ENCODE results near the gene GRAMD4. TPM values are rescaled to one million over a fixed set of nuclear protein-coding genes. Genes with fewer than 3 reads are reported as not detected.
"Not testable (repeated sequence)": the region's sequence is repeated elsewhere in the genome, so short reads cannot be mapped to it uniquely, and the experiment has no call there.

Gene GRAMD4
- total and polyA plus RNA-seq, 4 donors = 25.1 to 42.5 (median 39.5) TPM

- H3K4me3 ChIP-seq (ENCODE audit: low read depth, low read length) = no peak overlapping the region
- no peaks in the 10 kb centered on the region for H3K9me3 ChIP-seq (ENCODE audit: control insufficient read depth, insufficient read depth, low read length)
- no peaks in the 10 kb centered on the region for H3K27me3 ChIP-seq (ENCODE audit: control insufficient read depth, insufficient read depth, low read length)
- peak in 2 of 6 donors; percentile 40 to 56 for DNase-seq (ENCODE audit: low read depth in 4 of 6, low spot score in 6 of 6)
- peak overlapping the region; percentile 79 for H3K27ac ChIP-seq (ENCODE audit: low read depth, low read length)
- H3K4me1 ChIP-seq (ENCODE audit: control insufficient read depth, insufficient read depth, low read length) = peaks cover 81% of the 10 kb centered on the region
- H3K36me3 ChIP-seq (ENCODE audit: control insufficient read depth, insufficient read depth, low read length) = peaks cover 21% of the 10 kb centered on the region
- 60% methylated on average over 29 of the region's 29 CpGs for WGBS (ENCODE audit: insufficient coverage)
These were observed 2.1 kb upstream of the GRAMD4 start for GRCh38 chr22:46617986-46618647.

DNA sequence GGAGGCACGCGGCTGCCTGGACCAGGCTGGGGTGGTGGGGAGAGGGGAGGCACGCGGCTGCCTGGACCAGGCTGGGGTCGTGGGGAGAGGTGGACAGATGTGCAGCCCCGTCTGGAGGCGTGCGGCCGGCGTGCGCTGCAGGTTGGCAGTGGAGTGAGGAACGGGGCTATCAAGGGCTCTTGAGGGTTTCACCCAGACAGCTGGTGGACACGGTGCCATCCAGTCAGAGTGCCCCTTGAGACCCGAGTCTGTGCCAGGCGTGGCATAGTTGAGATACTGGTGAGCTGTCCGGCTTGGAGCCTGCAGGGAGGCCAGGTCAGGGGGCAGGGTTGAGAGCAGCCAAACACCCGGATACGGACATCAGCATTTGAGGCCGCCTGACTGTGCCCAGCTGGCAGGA, 1.5 kb upstream of the GRAMD4 start:
- H3K27me3 ChIP-seq (ENCODE audit: control insufficient read depth, insufficient read depth, low read length) = no peaks in the 10 kb centered on the region

GRCh38 chr22:46619240-46619829, 851 bp upstream of the GRAMD4 start:
- Histone ChIP-seq H3K4me1 (ENCODE audit: control insufficient read depth, insufficient read depth, low read length) (peaks cover 76% of the 10 kb centered on the region), H3K9me3 (ENCODE audit: control insufficient read depth, insufficient read depth, low read length) (no peaks in the 10 kb centered on the region), H3K27me3 (ENCODE audit: control insufficient read depth, insufficient read depth, low read length) (no peaks in the 10 kb centered on the region), H3K4me3 (ENCODE audit: low read depth, low read length) (no peak overlapping the region), H3K27ac (ENCODE audit: low read depth, low read length) (peak overlapping the region; percentile 79), H3K36me3 (ENCODE audit: control insufficient read depth, insufficient read depth, low read length) (peaks cover 22% of the 10 kb centered on the region)
- no peak for DNase-seq (ENCODE audit: low read depth in 4 of 6, low spot score in 6 of 6)
- 55% methylated on average over 9 of the region's 10 CpGs for WGBS (ENCODE audit: insufficient coverage)

More for the DNA sequence above, 1.5 kb upstream of the GRAMD4 start:
- H3K9me3 ChIP-seq (ENCODE audit: control insufficient read depth, insufficient read depth, low read length) = no peaks in the 10 kb centered on the region
- WGBS (ENCODE audit: insufficient coverage) = 69% methylated on average over 17 of the region's 19 CpGs
- no peak overlapping the region for H3K4me3 ChIP-seq (ENCODE audit: low read depth, low read length)
- H3K27ac ChIP-seq (ENCODE audit: low read depth, low read length) = peak overlapping the region; percentile 79
- H3K4me1 ChIP-seq (ENCODE audit: control insufficient read depth, insufficient read depth, low read length) = peaks cover 80% of the 10 kb centered on the region
- H3K36me3 ChIP-seq (ENCODE audit: control insufficient read depth, insufficient read depth, low read length) = peaks cover 22% of the 10 kb centered on the region
- DNase-seq (ENCODE audit: low read depth in 4 of 6, low spot score in 6 of 6) = no peak

DNA sequence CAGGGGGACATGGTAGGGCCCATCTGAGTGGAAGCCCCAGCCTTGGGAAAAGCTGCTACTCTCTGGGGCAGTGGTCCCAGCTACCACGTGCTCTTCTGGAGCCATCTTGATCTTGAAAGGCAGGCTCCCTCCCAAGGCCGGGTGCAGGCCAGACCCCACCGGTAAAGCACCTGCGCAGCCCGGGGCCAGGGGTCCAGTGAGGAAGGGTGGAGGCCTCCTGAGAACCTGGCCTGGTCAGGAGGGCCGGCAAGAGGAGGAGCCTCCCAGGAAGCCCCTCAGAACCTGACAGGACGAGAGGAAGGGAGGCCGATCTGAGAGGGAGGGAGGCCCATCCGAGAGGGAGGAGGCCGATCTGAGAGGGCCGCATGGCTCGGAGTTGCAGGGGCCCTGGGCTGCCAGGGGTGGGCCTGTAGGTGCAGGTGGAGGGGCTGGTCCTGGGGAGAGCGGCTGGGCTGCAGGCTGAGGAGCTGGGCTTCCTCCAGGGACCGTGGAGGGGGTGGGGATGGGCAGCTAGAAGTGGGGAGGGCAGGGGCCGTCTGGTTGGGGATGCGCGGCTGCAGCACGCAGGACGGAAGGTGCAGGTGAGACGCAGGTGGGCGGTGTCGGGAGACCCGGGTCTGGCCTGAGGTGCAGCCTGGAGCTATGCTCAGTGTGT, 529 bp downstream of the GRAMD4 start:
- no peaks in the 10 kb centered on the region for H3K9me3 ChIP-seq (ENCODE audit: control insufficient read depth, insufficient read depth, low read length)
- WGBS (ENCODE audit: insufficient coverage) = 92% methylated on average over 23 of the region's 23 CpGs
- H3K4me1 ChIP-seq (ENCODE audit: control insufficient read depth, insufficient read depth, low read length) = peaks cover 80% of the 10 kb centered on the region
- peak overlapping the region; percentile 42 for H3K27ac ChIP-seq (ENCODE audit: low read depth, low read length)
- H3K36me3 ChIP-seq (ENCODE audit: control insufficient read depth, insufficient read depth, low read length) = peaks cover 28% of the 10 kb centered on the region
- H3K27me3 ChIP-seq (ENCODE audit: control insufficient read depth, insufficient read depth, low read length) = no peaks in the 10 kb centered on the region
- DNase-seq (ENCODE audit: low read depth in 4 of 6, low spot score in 6 of 6) = no peak
- no peak overlapping the region for H3K4me3 ChIP-seq (ENCODE audit: low read depth, low read length)

- Histone ChIP-seq H3K4me1 (ENCODE audit: control insufficient read depth, insufficient read depth, low read length) (peaks cover 86% of the 10 kb centered on the region), H3K27ac (ENCODE audit: low read depth, low read length) (peak overlapping the region; percentile 65), H3K36me3 (ENCODE audit: control insufficient read depth, insufficient read depth, low read length) (peaks cover 35% of the 10 kb centered on the region)
- H3K9me3 ChIP-seq (ENCODE audit: control insufficient read depth, insufficient read depth, low read length); H3K4me3 ChIP-seq (ENCODE audit: low read depth, low read length); H3K27me3 ChIP-seq (ENCODE audit: control insufficient read depth, insufficient read depth, low read length); DNase-seq (ENCODE audit: low read depth in 4 of 6, low spot score in 6 of 6): not testable (repeated sequence)
- WGBS (ENCODE audit: insufficient coverage) = 90% methylated on average over 13 of the region's 38 CpGs
These were observed 1.2 kb downstream of the GRAMD4 start for GRCh38 chr22:46621243-46621930.

GRCh38 chr22:46622081-46622521, 1.9 kb downstream of the GRAMD4 start:
- peak in 5 of 6 donors; percentile 59 to 92 (median 73) for DNase-seq (ENCODE audit: low read depth in 4 of 6, low spot score in 6 of 6)
- WGBS (ENCODE audit: insufficient coverage) = 19% methylated on average over 5 of the region's 14 CpGs

GRCh38 chr22:46625113-46625842, 5.1 kb downstream of the GRAMD4 start:
- no peak for DNase-seq (ENCODE audit: low read depth in 4 of 6, low spot score in 6 of 6)
- Histone ChIP-seq H3K4me1 (ENCODE audit: control insufficient read depth, insufficient read depth, low read length) (peaks cover 60% of the 10 kb centered on the region), H3K27me3 (ENCODE audit: control insufficient read depth, insufficient read depth, low read length) (no peaks in the 10 kb centered on the region), H3K4me3 (ENCODE audit: low read depth, low read length) (no peak overlapping the region), H3K36me3 (ENCODE audit: control insufficient read depth, insufficient read depth, low read length) (peaks cover 59% of the 10 kb centered on the region), H3K27ac (ENCODE audit: low read depth, low read length) (no peak overlapping the region), H3K9me3 (ENCODE audit: control insufficient read depth, insufficient read depth, low read length) (no peaks in the 10 kb centered on the region)
- WGBS (ENCODE audit: insufficient coverage) = 94% methylated on average over 20 of the region's 20 CpGs

More at GRCh38 chr22:46622081-46622521, 1.9 kb downstream of the GRAMD4 start:
- Histone ChIP-seq H3K27me3 (ENCODE audit: control insufficient read depth, insufficient read depth, low read length) (no peaks in the 10 kb centered on the region), H3K4me3 (ENCODE audit: low read depth, low read length) (no peak overlapping the region), H3K36me3 (ENCODE audit: control insufficient read depth, insufficient read depth, low read length) (peaks cover 42% of the 10 kb centered on the region), H3K9me3 (ENCODE audit: control insufficient read depth, insufficient read depth, low read length) (no peaks in the 10 kb centered on the region), H3K4me1 (ENCODE audit: control insufficient read depth, insufficient read depth, low read length) (peaks cover 87% of the 10 kb centered on the region), H3K27ac (ENCODE audit: low read depth, low read length) (peak overlapping the region; percentile 65)

- H3K27ac ChIP-seq (ENCODE audit: low read depth, low read length) = no peak overlapping the region
- peaks cover 53% of the 10 kb centered on the region for H3K4me1 ChIP-seq (ENCODE audit: control insufficient read depth, insufficient read depth, low read length)
- H3K4me3 ChIP-seq (ENCODE audit: low read depth, low read length) = no peak overlapping the region
- H3K9me3 ChIP-seq (ENCODE audit: control insufficient read depth, insufficient read depth, low read length) = no peaks in the 10 kb centered on the region
- 94% methylated on average over 21 of the region's 21 CpGs for WGBS (ENCODE audit: insufficient coverage)
- H3K36me3 ChIP-seq (ENCODE audit: control insufficient read depth, insufficient read depth, low read length) = peaks cover 62% of the 10 kb centered on the region
- H3K27me3 ChIP-seq (ENCODE audit: control insufficient read depth, insufficient read depth, low read length) = no peaks in the 10 kb centered on the region
- no peak for DNase-seq (ENCODE audit: low read depth in 4 of 6, low spot score in 6 of 6)
These were observed 5.7 kb downstream of the GRAMD4 start for GRCh38 chr22:46625843-46626349.

DNA sequence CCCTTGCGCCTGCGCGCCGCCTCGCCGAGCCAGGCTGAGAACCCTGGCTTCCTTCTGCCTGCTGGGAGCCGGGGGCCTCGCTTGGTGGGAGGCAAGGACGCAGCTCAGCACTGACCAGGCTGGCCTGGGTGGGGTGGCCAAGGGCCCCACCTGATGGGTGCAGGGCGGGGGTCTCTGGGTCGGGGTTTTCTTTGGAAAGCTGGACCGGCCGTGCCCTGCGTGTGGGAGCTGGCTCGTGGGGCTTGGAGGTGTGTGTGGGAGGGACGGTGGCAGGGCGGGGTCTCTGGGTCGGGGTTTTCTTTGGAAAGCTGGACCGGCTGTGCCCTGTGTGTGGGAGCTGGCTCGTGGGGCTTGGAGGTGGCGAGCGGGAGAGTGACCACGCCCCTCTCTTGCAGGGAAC, 6.2 kb downstream of the GRAMD4 start:
- Histone ChIP-seq H3K4me3 (ENCODE audit: low read depth, low read length) (no peak overlapping the region), H3K27me3 (ENCODE audit: control insufficient read depth, insufficient read depth, low read length) (no peaks in the 10 kb centered on the region), H3K4me1 (ENCODE audit: control insufficient read depth, insufficient read depth, low read length) (peaks cover 49% of the 10 kb centered on the region), H3K27ac (ENCODE audit: low read depth, low read length) (no peak overlapping the region), H3K9me3 (ENCODE audit: control insufficient read depth, insufficient read depth, low read length) (no peaks in the 10 kb centered on the region), H3K36me3 (ENCODE audit: control insufficient read depth, insufficient read depth, low read length) (peaks cover 65% of the 10 kb centered on the region)
- WGBS (ENCODE audit: insufficient coverage) = 96% methylated on average over 22 of the region's 23 CpGs
- no peak for DNase-seq (ENCODE audit: low read depth in 4 of 6, low spot score in 6 of 6)
